ENCODE measurements around the gene POTEF. TPM values are rescaled to one million over a fixed set of nuclear protein-coding genes. Genes with fewer than 3 reads are reported as not detected.
"Not testable (repeated sequence)": the region's sequence is repeated elsewhere in the genome, so short reads cannot be mapped to it uniquely, and the experiment has no call there.

The POTEF gene
- polyA plus RNA-seq, 3 donors: not detected

DNA sequence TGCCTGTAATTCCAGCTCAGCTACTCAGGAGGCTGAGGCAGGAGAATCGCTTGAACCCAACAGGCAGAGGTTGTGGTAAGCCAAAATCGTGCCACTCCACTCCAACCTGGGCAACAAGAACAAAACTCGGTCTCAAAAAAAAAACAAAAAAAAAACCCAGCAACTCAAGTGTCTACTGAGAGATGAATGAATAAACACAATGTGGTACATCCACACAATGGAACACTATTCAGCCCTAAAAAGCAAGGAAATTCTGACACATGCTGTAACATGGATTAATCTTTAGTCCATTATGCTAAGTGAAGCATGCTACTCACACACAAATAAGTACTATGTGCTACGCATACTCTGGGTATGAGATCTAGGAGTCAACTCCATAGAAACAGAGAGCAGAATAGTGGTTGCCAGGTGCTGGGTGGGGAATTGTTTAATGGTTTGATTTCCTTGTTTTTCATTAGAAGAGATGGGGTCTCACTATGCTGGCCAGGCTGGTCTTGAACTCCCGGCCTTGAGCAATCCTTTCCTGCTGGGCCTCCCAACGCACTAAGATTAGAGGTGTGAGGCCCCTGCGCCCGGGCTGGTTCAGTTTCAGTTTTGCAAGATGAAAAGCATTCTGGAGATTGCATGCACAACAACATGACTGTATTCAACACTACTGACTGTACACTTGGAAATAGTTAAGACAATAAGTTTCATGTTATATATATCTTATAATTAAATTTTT, 36.4 kb upstream of the POTEF start:
- intact Hi-C loops (cut with micrococcal nuclease): no loop called here
- H3K9me3 ChIP-seq (replicated peaks in 1 of 2; ENCODE audit: control insufficient read depth in 1 of 2, insufficient read depth in 1 of 2, low read length in 2 of 2): no peaks in the 10 kb centered on the region
- Mint-ChIP-seq H3K4me1 (no peaks in the 10 kb centered on the region), H3K27me3 (ENCODE audit: low read depth in 3 of 3) (peaks cover 0 to 1% (median 0%) of the 10 kb centered on the region in 3 donors), H3K27ac (no peak overlapping the region), H3K9me3 (peaks cover 0 to 2% (median 0%) of the 10 kb centered on the region in 7 donors), H3K36me3 (peaks cover 67 to 93% of the 10 kb centered on the region in 2 donors), H3K4me3 (no peak overlapping the region)
- no peak overlapping the region for H3K9ac ChIP-seq (ENCODE audit: insufficient read depth, low read length, poor library complexity, severe bottlenecking)
- TF ChIP-seq, protein P1, sequence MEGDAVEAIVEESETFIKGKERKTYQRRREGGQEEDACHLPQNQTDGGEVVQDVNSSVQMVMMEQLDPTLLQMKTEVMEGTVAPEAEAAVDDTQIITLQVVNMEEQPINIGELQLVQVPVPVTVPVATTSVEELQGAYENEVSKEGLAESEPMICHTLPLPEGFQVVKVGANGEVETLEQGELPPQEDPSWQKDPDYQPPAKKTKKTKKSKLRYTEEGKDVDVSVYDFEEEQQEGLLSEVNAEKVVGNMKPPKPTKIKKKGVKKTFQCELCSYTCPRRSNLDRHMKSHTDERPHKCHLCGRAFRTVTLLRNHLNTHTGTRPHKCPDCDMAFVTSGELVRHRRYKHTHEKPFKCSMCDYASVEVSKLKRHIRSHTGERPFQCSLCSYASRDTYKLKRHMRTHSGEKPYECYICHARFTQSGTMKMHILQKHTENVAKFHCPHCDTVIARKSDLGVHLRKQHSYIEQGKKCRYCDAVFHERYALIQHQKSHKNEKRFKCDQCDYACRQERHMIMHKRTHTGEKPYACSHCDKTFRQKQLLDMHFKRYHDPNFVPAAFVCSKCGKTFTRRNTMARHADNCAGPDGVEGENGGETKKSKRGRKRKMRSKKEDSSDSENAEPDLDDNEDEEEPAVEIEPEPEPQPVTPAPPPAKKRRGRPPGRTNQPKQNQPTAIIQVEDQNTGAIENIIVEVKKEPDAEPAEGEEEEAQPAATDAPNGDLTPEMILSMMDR (IDR thresholded peaks at IDR 0.05): no peak
- no peak for DNase-seq
- H4K20me1 ChIP-seq (ENCODE audit: insufficient read depth, low read length): no peaks in the 10 kb centered on the region
- no peak overlapping the region for H3K27ac ChIP-seq (ENCODE audit: low read depth in 1 of 2, low read length in 2 of 2)
- H3K36me3 ChIP-seq (replicated peaks in 1 of 2; ENCODE audit: control insufficient read depth in 1 of 2, insufficient read depth in 2 of 2, low read length in 2 of 2): peaks cover 59 to 77% of the 10 kb centered on the region in 2 donors
- H3K4me1 ChIP-seq (ENCODE audit: control insufficient read depth in 1 of 2, insufficient read depth in 2 of 2, low read length in 2 of 2): no peaks in the 10 kb centered on the region
- H3K27me3 ChIP-seq (ENCODE audit: control insufficient read depth in 2 of 2, insufficient read depth in 2 of 2, low read length in 2 of 2): no peaks in the 10 kb centered on the region
- no peaks in the 10 kb centered on the region for H3K79me2 ChIP-seq (ENCODE audit: insufficient read depth, low read length)
- no peak overlapping the region for H2AFZ ChIP-seq (ENCODE audit: insufficient read depth, low read depth, low read length, poor library complexity, severe bottlenecking)
- no peak overlapping the region for H3K4me2 ChIP-seq (replicated peaks; ENCODE audit: extremely low read depth, low read length, poor library complexity, severe bottlenecking)
- WGBS (ENCODE audit: insufficient coverage): 100% methylated on average over 1 of the region's 8 CpGs
- H3K4me3 ChIP-seq (replicated peaks in 1 of 3; ENCODE audit: low read depth in 2 of 3, low read length in 3 of 3): no peak overlapping the region

DNA sequence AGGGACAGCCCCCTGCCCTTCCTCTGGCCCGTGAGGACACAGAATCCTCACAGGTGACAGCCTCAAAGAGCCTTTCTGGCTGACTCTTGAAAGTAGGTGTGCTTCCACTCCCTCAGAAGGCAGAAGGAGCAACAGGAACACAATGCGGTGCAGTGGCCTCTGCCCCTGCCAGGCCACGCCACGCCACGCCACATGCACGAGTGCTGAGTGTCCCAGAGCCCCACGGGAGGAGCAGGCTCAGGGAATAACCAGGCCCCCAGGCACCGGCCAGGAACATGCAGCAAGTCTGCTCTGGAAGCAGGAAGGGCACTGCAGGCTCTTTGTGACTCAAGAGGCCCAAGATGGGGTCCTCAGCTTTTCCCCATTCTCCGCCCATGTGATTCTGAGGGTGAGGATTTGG, 33.9 kb upstream of the POTEF start:
- no peak overlapping the region for H3K4me2 ChIP-seq (replicated peaks; ENCODE audit: extremely low read depth, low read length, poor library complexity, severe bottlenecking)
- Mint-ChIP-seq H3K9me3 (peaks cover 0 to 2% (median 0%) of the 10 kb centered on the region in 7 donors), H3K4me3 (no peak overlapping the region), H3K27ac (no peak overlapping the region), H3K27me3 (ENCODE audit: low read depth in 3 of 3) (no peaks in the 10 kb centered on the region), H3K36me3 (peaks cover 63 to 91% of the 10 kb centered on the region in 2 donors), H3K4me1 (peaks cover 6% of the 10 kb centered on the region)
- H3K27ac ChIP-seq (ENCODE audit: low read depth in 1 of 2, low read length in 2 of 2): no peak overlapping the region
- 98% methylated on average over 8 of the region's 9 CpGs for WGBS (ENCODE audit: insufficient coverage)
- H3K27me3 ChIP-seq (ENCODE audit: control insufficient read depth in 2 of 2, insufficient read depth in 2 of 2, low read length in 2 of 2): no peaks in the 10 kb centered on the region
- H3K4me1 ChIP-seq (ENCODE audit: control insufficient read depth in 1 of 2, insufficient read depth in 2 of 2, low read length in 2 of 2): no peaks in the 10 kb centered on the region
- H3K79me2 ChIP-seq (ENCODE audit: insufficient read depth, low read length): no peaks in the 10 kb centered on the region
- H4K20me1 ChIP-seq (ENCODE audit: insufficient read depth, low read length): no peaks in the 10 kb centered on the region
- intact Hi-C loops (cut with micrococcal nuclease): no loop called here
- H3K9me3 ChIP-seq (replicated peaks in 1 of 2; ENCODE audit: control insufficient read depth in 1 of 2, insufficient read depth in 1 of 2, low read length in 2 of 2): no peaks in the 10 kb centered on the region
- no peak overlapping the region for H2AFZ ChIP-seq (ENCODE audit: insufficient read depth, low read depth, low read length, poor library complexity, severe bottlenecking)
- TF ChIP-seq, protein P1 (IDR thresholded peaks at IDR 0.05): no peak
- DNase-seq: no peak
- H3K9ac ChIP-seq (ENCODE audit: insufficient read depth, low read length, poor library complexity, severe bottlenecking): no peak overlapping the region
- no peak overlapping the region for H3K4me3 ChIP-seq (replicated peaks in 1 of 3; ENCODE audit: low read depth in 2 of 3, low read length in 3 of 3)
- peaks cover 61 to 73% of the 10 kb centered on the region in 2 donors for H3K36me3 ChIP-seq (replicated peaks in 1 of 2; ENCODE audit: control insufficient read depth in 1 of 2, insufficient read depth in 2 of 2, low read length in 2 of 2)

DNA sequence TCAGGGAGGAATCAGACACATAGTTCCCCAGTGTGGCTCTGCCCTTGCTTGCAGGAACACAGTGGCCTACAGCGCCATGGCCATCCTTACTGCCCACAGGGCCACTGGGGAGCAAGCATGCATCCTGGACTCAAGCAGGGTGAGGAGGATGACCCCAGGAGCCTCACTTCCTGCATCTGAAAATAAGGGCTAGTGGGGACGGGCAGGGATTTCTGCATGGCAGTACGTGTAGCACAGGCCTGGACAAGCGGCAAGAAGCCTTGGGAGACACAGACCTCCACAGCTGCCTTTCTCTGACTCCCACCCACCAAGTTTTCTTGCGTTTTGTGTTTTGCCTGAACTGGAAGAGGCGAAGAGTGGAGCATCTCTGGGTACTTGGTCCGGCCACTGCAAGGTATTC, 33.5 kb upstream of the POTEF start:
- H3K4me3 Mint-ChIP-seq; H3K27me3 ChIP-seq (ENCODE audit: control insufficient read depth in 2 of 2, insufficient read depth in 2 of 2, low read length in 2 of 2); H3K9me3 ChIP-seq (replicated peaks in 1 of 2; ENCODE audit: control insufficient read depth in 1 of 2, insufficient read depth in 1 of 2, low read length in 2 of 2); H4K20me1 ChIP-seq (ENCODE audit: insufficient read depth, low read length); H3K4me3 ChIP-seq (replicated peaks in 1 of 3; ENCODE audit: low read depth in 2 of 3, low read length in 3 of 3); intact Hi-C loops (cut with micrococcal nuclease); H3K9me3 Mint-ChIP-seq; H3K27me3 Mint-ChIP-seq (ENCODE audit: low read depth in 3 of 3); H3K4me2 ChIP-seq (replicated peaks; ENCODE audit: extremely low read depth, low read length, poor library complexity, severe bottlenecking); H3K4me1 Mint-ChIP-seq; H3K4me1 ChIP-seq (ENCODE audit: control insufficient read depth in 1 of 2, insufficient read depth in 2 of 2, low read length in 2 of 2); H2AFZ ChIP-seq (ENCODE audit: insufficient read depth, low read depth, low read length, poor library complexity, severe bottlenecking); H3K79me2 ChIP-seq (ENCODE audit: insufficient read depth, low read length); H3K27ac Mint-ChIP-seq; H3K27ac ChIP-seq (ENCODE audit: low read depth in 1 of 2, low read length in 2 of 2); H3K9ac ChIP-seq (ENCODE audit: insufficient read depth, low read length, poor library complexity, severe bottlenecking); DNase-seq: not testable (repeated sequence)
- peaks cover 62 to 69% of the 10 kb centered on the region in 2 donors for H3K36me3 ChIP-seq (replicated peaks in 1 of 2; ENCODE audit: control insufficient read depth in 1 of 2, insufficient read depth in 2 of 2, low read length in 2 of 2)
- H3K36me3 Mint-ChIP-seq: peaks cover 58 to 92% of the 10 kb centered on the region in 2 donors
- 100% methylated on average over 2 of the region's 7 CpGs for WGBS (ENCODE audit: insufficient coverage)

All from CD14-positive monocyte (primary cell).